HepG2 (cell line): Measurements from ENCODE around the gene SEPHS2. TPM values are rescaled to one million over a fixed set of nuclear protein-coding genes. Genes with fewer than 3 reads are reported as not detected.

Experiments
- ARID3A ChIP-seq: IDR thresholded peaks from 2 replicates; pipeline ENCODE4 v1.6.1; 2012; ENCODE audit warnings: low read depth, low read length, improper control_type of control experiment
- JDP2 ChIP-seq: sonication (generic); formaldehyde crosslinking; IDR thresholded peaks from 2 replicates; pipeline ENCODE4 v1.8.1; 2022; ENCODE audit warnings: missing genetic modification reagents, borderline replicate concordance
- MED1 ChIP-seq: sonication (generic); formaldehyde crosslinking; IDR thresholded peaks from 2 replicates; pipeline ENCODE4 v1.4.0; 2020; ENCODE audit warnings: missing genetic modification reagents
- MED8 ChIP-seq: sonication (generic); formaldehyde crosslinking; IDR thresholded peaks from 2 replicates; pipeline ENCODE4 v1.8.1; 2023; ENCODE audit warnings: mild to moderate bottlenecking, missing genetic modification reagents; ENCODE audit not compliant: insufficient replicate concordance
- RFXAP ChIP-seq: sonication (generic); formaldehyde crosslinking; IDR thresholded peaks from 2 replicates; pipeline ENCODE4 v1.4.0; 2020; ENCODE audit warnings: missing genetic modification reagents, borderline replicate concordance
- SNAPC4 ChIP-seq: sonication (generic); formaldehyde crosslinking; IDR thresholded peaks from 2 replicates; pipeline ENCODE4 v1.4.0; 2020; ENCODE audit warnings: mild to moderate bottlenecking, missing genetic modification reagents
- UBTF ChIP-seq: sonication (generic); formaldehyde crosslinking; IDR thresholded peaks from 2 replicates; pipeline ENCODE4 v1.4.0; 2020; ENCODE audit warnings: mild to moderate bottlenecking, missing genetic modification reagents
- ZMYM4 ChIP-seq: sonication (generic); formaldehyde crosslinking; IDR thresholded peaks from 2 replicates; pipeline ENCODE4 v1.8.1; 2023; ENCODE audit warnings: mild to moderate bottlenecking, missing genetic modification reagents
- ZNF547 ChIP-seq: sonication (generic); formaldehyde crosslinking; IDR thresholded peaks from 2 replicates; pipeline ENCODE4 v1.5.1; 2020; ENCODE audit warnings: mild to moderate bottlenecking, missing genetic modification reagents
- ZNF672 ChIP-seq: sonication (generic); formaldehyde crosslinking; IDR thresholded peaks from 2 replicates; pipeline ENCODE4 v1.8.1; 2022; ENCODE audit warnings: missing genetic modification reagents
- ZNF792 ChIP-seq: IDR thresholded peaks from 2 replicates; pipeline ENCODE4 v1.6.1; 2016
- ZSCAN31 ChIP-seq: sonication (generic); formaldehyde crosslinking; IDR thresholded peaks from 2 replicates; pipeline ENCODE4 v1.5.0; 2020; ENCODE audit warnings: low read depth, mild to moderate bottlenecking, missing genetic modification reagents
- polyA plus RNA-seq, 8 experiments: library from polyadenylated mRNA; depleted of rRNA in 3 of 8; stranded (reverse) in 7 of 8; unstranded in 1 of 8; fragments of >200 nt; fragmentation: Illumina TruSeq in 4 of 8; extraction: Trizol in 4 of 8; gene quantifications; 2 replicates each; pipeline versions ENCODE4 v1.2.1 to v1.2.3, GENCODE V29; 2011 to 2016; ENCODE audit warnings: low read depth in 4 of 8, missing spikeins in 1 of 8, mixed read lengths in 1 of 8; ENCODE audit not compliant: insufficient read depth in 1 of 8
- total RNA-seq, 5 experiments: library from RNA; depleted of rRNA; stranded (reverse); fragments of >200 nt; fragmentation: Illumina TruSeq; extraction: Trizol; gene quantifications; 2 replicates each; pipeline ENCODE4 v1.2.3, GENCODE V29; 2016; ENCODE audit warnings: low read depth in 1 of 5
- TF ChIP-seq, protein P1 (sequence below): sonication (generic); formaldehyde crosslinking; IDR thresholded peaks from 2 replicates; pipeline ENCODE4 v1.9.0; 2021; ENCODE audit warnings: missing genetic modification reagents, borderline replicate concordance
- TF ChIP-seq, protein P2 (sequence below): fragments of 450-650 bp; IDR thresholded peaks from 2 replicates; pipeline ENCODE4 v1.6.1; 2017; ENCODE audit warnings: mild to moderate bottlenecking

Gene SEPHS2
- total and polyA plus RNA-seq, 2 of the 13 experiments (the other 11 are each of a cell fraction or from before 2014, with no cell fraction given): 20.7 to 127 TPM

DNA sequence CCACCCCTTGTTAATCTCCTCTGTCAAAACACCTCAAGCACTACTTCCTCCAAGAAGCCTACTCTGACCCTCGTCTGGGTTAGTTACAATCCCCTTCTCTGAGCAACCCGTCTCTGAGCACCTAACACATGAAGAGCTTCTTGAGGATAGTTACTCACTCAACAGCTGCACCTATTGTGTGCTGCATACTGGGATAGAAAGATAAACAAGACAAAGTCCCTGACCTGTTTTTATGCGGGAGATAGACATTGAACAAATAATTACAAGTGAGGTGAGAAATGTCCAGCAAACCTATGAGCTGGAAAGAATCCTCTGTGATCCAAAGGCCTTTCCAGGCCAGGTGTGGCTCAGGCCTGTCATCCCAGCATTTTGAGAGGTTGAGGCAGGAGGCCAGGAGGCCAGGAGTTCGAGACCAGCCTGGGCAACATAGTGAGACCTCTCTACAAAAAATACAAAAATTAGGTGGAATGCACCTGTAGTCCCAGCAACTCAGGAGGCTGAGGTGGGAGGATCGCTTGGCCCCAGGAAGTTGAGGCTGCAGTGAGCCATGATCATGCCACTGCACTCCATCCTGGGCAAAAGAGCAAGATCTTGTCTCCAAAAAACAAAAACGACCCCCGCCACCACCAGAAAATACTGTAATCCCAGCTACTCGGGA is 43.8 kb downstream of the SEPHS2 start (continued):
- TF ChIP-seq SNAPC4 (CRISPR knock-in tag) (no peak), JDP2 (no peak), ARID3A (peak; percentile 90), ZNF547 (CRISPR knock-in tag) (no peak), ZSCAN31 (CRISPR knock-in tag) (no peak), ZNF672 (no peak), ZNF792 (CRISPR knock-in tag) (peak; percentile 99), ZMYM4 (CRISPR knock-in tag) (0 out of 2 replicates have a peak, but pooled peaks have one; percentile 56), MED8 (CRISPR knock-in tag) (no peak), UBTF (CRISPR knock-in tag) (peak; percentile 53; the same call in 1 of the 2 replicates), MED1 (CRISPR knock-in tag) (peak; percentile 71), RFXAP (CRISPR knock-in tag) (no peak)
- TF ChIP-seq, protein P1, sequence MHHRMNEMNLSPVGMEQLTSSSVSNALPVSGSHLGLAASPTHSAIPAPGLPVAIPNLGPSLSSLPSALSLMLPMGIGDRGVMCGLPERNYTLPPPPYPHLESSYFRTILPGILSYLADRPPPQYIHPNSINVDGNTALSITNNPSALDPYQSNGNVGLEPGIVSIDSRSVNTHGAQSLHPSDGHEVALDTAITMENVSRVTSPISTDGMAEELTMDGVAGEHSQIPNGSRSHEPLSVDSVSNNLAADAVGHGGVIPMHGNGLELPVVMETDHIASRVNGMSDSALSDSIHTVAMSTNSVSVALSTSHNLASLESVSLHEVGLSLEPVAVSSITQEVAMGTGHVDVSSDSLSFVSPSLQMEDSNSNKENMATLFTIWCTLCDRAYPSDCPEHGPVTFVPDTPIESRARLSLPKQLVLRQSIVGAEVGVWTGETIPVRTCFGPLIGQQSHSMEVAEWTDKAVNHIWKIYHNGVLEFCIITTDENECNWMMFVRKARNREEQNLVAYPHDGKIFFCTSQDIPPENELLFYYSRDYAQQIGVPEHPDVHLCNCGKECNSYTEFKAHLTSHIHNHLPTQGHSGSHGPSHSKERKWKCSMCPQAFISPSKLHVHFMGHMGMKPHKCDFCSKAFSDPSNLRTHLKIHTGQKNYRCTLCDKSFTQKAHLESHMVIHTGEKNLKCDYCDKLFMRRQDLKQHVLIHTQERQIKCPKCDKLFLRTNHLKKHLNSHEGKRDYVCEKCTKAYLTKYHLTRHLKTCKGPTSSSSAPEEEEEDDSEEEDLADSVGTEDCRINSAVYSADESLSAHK (CRISPR knock-in tag): no peak
- TF ChIP-seq, protein P2, sequence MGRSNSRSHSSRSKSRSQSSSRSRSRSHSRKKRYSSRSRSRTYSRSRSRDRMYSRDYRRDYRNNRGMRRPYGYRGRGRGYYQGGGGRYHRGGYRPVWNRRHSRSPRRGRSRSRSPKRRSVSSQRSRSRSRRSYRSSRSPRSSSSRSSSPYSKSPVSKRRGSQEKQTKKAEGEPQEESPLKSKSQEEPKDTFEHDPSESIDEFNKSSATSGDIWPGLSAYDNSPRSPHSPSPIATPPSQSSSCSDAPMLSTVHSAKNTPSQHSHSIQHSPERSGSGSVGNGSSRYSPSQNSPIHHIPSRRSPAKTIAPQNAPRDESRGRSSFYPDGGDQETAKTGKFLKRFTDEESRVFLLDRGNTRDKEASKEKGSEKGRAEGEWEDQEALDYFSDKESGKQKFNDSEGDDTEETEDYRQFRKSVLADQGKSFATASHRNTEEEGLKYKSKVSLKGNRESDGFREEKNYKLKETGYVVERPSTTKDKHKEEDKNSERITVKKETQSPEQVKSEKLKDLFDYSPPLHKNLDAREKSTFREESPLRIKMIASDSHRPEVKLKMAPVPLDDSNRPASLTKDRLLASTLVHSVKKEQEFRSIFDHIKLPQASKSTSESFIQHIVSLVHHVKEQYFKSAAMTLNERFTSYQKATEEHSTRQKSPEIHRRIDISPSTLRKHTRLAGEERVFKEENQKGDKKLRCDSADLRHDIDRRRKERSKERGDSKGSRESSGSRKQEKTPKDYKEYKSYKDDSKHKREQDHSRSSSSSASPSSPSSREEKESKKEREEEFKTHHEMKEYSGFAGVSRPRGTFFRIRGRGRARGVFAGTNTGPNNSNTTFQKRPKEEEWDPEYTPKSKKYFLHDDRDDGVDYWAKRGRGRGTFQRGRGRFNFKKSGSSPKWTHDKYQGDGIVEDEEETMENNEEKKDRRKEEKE: no peak
